ENCODE data around the gene ARHGAP44.
A peak's percentile ranks its signal among the peaks of the same experiment; 100 is the strongest.
"Not testable (repeated sequence)": the region's sequence is repeated elsewhere in the genome, so short reads cannot be mapped to it uniquely, and the experiment has no call there.

The ARHGAP44 gene

GRCh38 chr17:12963505-12963904 is 174.2 kb downstream of the ARHGAP44 start:
- no peak for DNase-seq (ENCODE audit: low spot score)

GRCh38 chr17:12964162-12964561 is 174.9 kb downstream of the ARHGAP44 start:
- DNase-seq (ENCODE audit: low spot score): no peak

GRCh38 chr17:12964840-12965239 is 175.5 kb downstream of the ARHGAP44 start:
- DNase-seq (ENCODE audit: low spot score): no peak

DNA sequence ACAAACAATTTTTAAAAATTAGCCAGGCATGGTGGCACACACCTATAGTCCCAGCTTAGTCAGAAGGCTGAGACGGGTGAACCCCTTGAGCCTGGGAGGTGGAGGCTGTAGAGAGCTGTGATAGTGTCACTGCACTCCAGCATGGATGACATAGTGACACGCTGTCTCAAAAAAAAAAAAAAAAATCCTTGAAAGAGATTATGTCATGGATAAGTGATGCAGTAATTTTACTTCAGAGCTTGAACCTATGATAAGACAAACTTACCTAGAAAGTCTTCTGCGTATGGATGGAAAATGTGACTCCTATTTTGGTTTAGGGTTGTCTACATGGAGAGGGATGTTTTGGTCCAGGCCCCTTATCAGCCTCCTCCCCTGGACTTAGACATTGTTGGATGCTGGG is 176.7 kb downstream of the ARHGAP44 start:
- DNase-seq (ENCODE audit: low spot score): no peak

DNA sequence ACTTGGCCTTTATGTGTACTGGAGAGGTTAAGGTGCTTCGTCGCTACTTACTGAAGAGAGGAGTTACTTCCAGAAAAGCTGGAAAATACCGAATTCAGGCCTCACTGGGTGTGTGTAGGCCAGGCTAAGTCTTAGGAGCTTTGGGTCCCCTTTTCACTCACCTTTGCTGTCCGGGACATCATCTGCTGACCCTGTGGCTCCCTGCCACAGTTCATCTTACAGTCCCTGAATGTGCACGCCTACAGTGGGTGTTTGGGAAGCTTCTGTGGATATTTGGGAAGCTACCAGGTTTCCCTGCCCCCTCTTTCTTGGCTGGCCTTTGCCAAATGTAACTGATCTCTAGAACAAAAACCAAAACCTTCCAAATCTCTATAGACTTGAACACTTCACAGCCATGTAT is 177.1 kb downstream of the ARHGAP44 start:
- no peak for DNase-seq (ENCODE audit: low spot score)

DNA sequence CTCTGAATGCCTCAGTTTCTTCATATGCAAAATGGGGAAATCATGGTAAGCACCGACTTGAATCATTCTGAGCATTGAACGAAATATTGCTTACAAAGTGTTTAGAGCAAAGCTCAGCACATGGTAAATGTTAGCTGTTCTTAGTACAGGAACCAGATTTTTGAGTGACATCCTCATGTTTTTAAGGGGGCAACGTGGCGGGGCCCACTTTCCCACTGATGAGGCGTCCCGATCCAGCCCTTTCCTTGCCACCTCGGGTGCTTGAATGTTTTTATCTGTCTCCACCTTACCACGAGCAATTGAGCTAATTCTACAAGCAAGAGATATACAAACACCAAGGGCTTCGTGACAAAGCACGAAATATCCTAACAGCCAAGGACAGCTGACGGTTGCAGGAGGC is 178.7 kb downstream of the ARHGAP44 start:
- no peak for DNase-seq (ENCODE audit: low spot score)

DNA sequence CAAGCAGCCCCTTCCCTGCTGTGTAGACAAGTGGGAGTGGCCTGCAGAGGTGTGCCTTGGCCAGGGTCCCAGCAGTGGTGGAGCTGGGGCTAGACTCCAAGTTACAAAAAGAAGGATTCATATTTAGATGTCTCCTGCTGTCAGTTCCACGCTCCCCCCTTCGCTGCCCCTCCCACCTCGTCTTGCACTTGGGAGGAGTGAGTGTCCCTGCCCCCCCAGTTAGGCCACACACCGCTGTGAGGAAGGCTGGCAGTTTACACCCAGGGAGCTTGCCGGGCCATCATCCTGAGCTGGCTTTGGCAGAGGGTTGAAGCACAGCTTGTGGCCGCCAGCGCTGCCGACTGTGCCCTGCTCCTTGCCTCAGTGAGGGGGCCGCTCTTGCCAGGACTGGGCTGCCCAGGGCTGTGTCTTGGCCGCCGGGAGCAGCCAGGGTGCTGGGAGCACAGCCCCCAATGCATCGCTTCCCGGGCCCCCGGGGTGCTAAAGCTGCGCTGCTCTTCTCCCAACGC is 184.3 kb downstream of the ARHGAP44 start:
- DNase-seq (ENCODE audit: low spot score): peak; percentile 35

DNA sequence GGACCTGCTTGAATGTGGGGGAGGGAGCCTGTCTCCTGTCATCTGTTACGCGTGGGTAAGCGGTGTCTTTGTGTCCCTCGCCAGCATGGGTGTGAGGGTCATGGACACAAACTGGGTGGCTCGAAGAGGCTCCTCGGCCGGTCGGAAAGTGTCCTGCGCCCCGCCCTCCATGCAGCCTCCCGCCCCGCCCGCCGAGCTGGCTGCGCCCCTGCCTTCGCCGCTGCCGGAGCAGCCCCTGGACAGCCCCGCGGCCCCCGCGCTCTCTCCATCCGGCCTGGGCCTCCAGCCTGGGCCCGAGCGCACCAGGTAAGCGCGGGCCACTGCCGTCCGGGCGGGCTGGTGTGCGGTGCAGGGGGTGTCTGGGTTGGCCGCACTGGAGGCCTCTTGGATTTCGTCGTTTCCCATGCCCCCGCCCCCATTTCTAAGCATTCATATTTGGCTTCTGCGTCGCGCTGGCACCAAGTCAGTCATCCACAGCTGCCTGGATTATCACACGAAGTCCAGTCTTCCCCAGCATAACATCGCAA is 184.8 kb downstream of the ARHGAP44 start:
- no peak for DNase-seq (ENCODE audit: low spot score)

DNA sequence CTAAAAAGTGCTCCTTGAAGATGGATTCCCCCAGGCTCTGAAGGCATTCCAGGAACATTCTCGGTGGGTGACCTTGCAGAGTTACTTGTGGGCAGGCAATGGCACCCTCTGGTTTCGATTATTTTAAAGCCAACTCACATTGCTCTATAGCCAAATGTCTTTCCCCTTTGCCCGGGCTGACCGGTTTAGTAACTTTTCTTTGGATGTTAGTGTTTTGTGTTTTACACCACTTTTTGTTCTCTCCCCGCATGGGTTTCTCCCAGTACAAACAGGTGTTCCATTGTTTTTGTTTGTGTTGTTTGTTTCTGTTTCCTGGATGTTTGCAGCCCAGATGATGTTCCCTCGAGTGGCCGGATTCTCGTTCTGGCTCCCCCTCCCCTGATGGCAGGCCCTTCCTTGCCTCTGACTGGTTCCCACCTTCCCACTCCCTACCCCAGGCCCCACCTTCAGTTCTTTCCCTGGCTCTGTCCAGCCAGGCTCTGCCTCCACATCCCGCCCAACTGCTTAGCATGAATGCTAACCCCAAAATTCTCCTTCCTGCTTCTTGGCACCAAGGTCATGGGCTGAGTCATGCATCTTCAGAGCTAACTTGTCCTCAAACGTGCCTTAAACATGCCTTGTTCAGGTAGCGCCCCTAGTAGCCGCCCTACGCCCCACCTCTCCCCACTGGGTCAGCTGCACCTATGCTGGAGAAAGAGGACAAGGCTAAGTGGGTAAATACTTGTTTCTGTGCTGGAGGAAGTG is 187.9 kb downstream of the ARHGAP44 start:
- DNase-seq (ENCODE audit: low spot score): no peak

GRCh38 chr17:12978787-12979186 is 189.5 kb downstream of the ARHGAP44 start:
- not testable (repeated sequence) for DNase-seq (ENCODE audit: low spot score)

DNA sequence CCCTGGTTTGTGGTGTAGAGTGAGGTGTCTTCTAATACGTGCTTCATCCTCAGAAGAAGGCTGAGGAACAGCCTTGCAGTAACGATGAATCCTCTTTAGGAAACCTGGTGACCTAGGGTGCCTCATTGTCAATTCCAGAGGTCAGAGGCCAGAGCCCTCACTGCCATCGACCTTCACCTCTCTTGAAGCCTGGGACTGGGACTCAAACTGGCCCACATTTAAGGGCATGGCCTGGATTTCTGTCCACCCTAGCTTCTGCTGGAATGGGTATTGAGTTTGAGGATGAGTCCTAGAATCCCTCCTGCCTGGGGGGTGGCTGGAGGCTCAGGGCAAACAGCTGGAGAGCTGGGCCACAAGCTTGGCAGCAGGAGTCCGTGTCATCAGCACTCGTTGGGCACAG is 189.9 kb downstream of the ARHGAP44 start:
- DNase-seq (ENCODE audit: low spot score): no peak

- DNase-seq (ENCODE audit: low spot score): no peak
Observed at GRCh38 chr17:12979826-12980500, 190.7 kb downstream of the ARHGAP44 start.

DNA sequence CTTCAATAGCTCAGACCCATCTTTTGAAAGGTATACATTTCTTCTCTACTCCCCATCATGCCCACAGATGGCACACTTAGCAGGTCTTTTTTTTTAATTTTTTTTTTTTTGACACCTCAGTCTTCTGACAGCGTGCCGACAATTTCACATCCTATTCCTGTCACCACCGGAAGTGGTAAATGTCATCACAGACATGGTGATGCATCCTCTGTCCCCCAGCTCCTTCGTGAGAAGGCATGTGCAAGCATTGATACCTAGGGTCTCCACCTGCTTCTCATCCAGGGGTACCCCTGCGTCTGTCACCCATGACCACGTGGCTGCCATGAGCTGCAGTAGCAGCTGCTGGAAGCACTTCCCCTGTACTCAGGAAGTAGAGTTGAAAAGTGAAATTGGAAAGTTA is 192.9 kb downstream of the ARHGAP44 start:
- no peak for DNase-seq (ENCODE audit: low spot score)

GRCh38 chr17:12983991-12984884 is 194.9 kb downstream of the ARHGAP44 start:
- DNase-seq (ENCODE audit: low spot score): peak; percentile 64

- peak; percentile 66 for DNase-seq (ENCODE audit: low spot score)
Observed at GRCh38 chr17:12985431-12986293, 196.4 kb downstream of the ARHGAP44 start.

GRCh38 chr17:12987120-12987519 is 197.8 kb downstream of the ARHGAP44 start:
- no peak for DNase-seq (ENCODE audit: low spot score)

DNA sequence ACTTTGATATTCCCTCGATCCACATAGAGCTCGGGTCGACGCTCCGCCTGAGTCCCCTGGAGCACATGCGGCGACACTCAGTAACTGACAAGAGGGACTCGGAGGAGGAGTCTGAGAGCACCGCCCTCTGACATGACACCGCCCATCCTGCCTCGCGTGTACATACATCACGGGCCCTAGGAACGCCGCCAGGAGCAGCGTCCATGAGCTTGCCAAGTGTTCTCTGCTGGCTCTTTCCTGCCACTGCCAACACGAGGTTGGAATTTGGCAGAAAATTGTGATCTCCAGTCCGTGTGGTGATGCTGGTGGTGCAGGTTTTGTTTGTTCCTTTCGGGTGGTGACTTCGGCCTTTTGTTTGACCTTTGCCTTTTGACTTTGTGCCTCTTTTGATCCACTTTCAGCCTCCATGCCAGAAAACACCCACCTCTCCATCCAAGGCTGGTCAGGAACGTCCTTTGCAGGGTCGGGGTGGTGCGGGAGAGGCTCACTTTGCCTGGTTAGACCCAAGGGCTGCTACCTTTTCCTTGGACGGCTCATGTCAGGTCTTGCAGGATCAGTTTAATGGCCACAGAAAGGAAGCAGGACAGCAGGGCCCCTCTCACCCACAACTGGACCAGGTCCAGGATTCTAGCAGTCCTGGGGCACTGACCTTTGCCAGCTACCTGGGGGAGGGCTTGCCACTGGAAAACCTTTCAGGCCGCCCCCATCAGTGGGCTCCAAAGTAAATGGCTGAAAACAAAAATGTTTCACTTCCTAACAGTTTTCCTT is 200.9 kb downstream of the ARHGAP44 start:
- DNase-seq (ENCODE audit: low spot score): no peak

- no peak for DNase-seq (ENCODE audit: low spot score)
Observed at GRCh38 chr17:12990926-12991325, 201.6 kb downstream of the ARHGAP44 start.

GRCh38 chr17:12992676-12993075 is 203.4 kb downstream of the ARHGAP44 start:
- DNase-seq (ENCODE audit: low spot score): no peak

DNA sequence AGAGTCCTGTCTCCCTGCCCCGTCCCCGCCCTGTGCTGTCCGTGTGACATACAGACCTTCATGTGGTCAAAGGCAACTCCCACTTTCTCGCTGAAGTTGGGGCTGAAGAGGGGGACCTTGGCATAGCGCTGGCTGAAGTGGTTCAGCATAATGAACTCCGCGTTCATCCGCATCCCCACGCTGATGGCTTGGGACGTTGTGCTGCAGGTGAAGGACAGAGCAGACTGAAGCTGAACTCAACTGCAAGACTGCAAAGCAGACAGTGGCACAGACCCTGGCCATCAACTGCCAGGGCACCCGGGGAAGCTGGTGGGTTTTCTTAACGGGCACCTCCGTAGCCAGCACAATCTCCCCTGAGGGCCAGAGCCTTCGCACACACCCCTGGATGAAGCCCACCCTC is 204.3 kb downstream of the ARHGAP44 start:
- DNase-seq (ENCODE audit: low spot score): no peak
